ENCODE measurements around the gene FCRL5. TPM values are rescaled to one million over a fixed set of nuclear protein-coding genes. Genes with fewer than 3 reads are reported as not detected.

FCRL5 gene
- total RNA-seq, 2 experiments from 2014 or later, result 44.8 to 73.5 TPM

GRCh38 chr1:157471531-157471930 lies 80.8 kb downstream of the FCRL5 start:
- POLR2A ChIA-PET, result no interaction called here
- CTCF ChIA-PET (ENCODE audit: unreplicated experiment), result no interaction called here

GRCh38 chr1:157469752-157470675 lies 82.3 kb downstream of the FCRL5 start:
- Histone ChIP-seq H3K4me2 (ENCODE audit: low read length) (no peak overlapping the region), H3K79me2 (ENCODE audit: insufficient read depth, low read depth, low read length) (no peaks in the 10 kb centered on the region), H4K20me1 (ENCODE audit: insufficient read depth, low read length) (no peaks in the 10 kb centered on the region), H3K9me3 (ENCODE audit: low read length) (0 out of 2 replicates have a peak, but pooled peaks cover 1% of the 10 kb centered on the region), H3K36me3 (ENCODE audit: insufficient read depth, low read length) (no peaks in the 10 kb centered on the region), H3K4me1 (ENCODE audit: insufficient read depth, low read length, poor library complexity, severe bottlenecking) (peaks cover 15% of the 10 kb centered on the region), H3K4me3 (ENCODE audit: low read depth, low read length, poor library complexity, severe bottlenecking) (no peak overlapping the region), H2AFZ (ENCODE audit: low read length) (peak overlapping the region; percentile 36), H3K27ac (ENCODE audit: low read depth, low read length, poor library complexity, severe bottlenecking) (no peak overlapping the region), H3K9me2 (ENCODE audit: insufficient read depth, low read length) (no peaks in the 10 kb centered on the region)
- no TSS peak for BruUV-seq (replicated peaks)
- intact Hi-C loops (cut with micrococcal nuclease; ENCODE audit: unreplicated experiment), result no loop called here
- ChIA-PET POLR2A (no interaction called here), CTCF (ENCODE audit: unreplicated experiment) (no interaction called here)
- no peak for TF ChIP-seq EZH2phosphoT487 (IDR thresholded peaks at IDR 0.05; ENCODE audit: borderline replicate concordance, low read depth, low read length)
- no peak for TF ChIP-seq CTCF (conservative IDR thresholded peaks at IDR 0.05; ENCODE audit: low read length)
- DNase-seq (ENCODE audit: low spot score), result peak; percentile 18

More at GRCh38 chr1:157471531-157471930, 80.8 kb downstream of the FCRL5 start:
- DNase-seq (ENCODE audit: low spot score), result no peak
- intact Hi-C loops (cut with micrococcal nuclease; ENCODE audit: unreplicated experiment), result no loop called here
- no peak for TF ChIP-seq EZH2phosphoT487 (IDR thresholded peaks at IDR 0.05; ENCODE audit: borderline replicate concordance, low read depth, low read length)
- TF ChIP-seq CTCF (conservative IDR thresholded peaks at IDR 0.05; ENCODE audit: low read length), result no peak
- H3K4me3 ChIP-seq (ENCODE audit: low read depth, low read length, poor library complexity, severe bottlenecking), result no peak overlapping the region
- no peaks in the 10 kb centered on the region for H3K36me3 ChIP-seq (ENCODE audit: insufficient read depth, low read length)
- H3K9me3 ChIP-seq (ENCODE audit: low read length), result 0 out of 2 replicates have a peak, but pooled peaks cover 10% of the 10 kb centered on the region
- H3K27ac ChIP-seq (ENCODE audit: low read depth, low read length, poor library complexity, severe bottlenecking), result no peak overlapping the region
- no peaks in the 10 kb centered on the region for H3K9me2 ChIP-seq (ENCODE audit: insufficient read depth, low read length)
- no TSS peak for BruUV-seq (replicated peaks)
- no peaks in the 10 kb centered on the region for H4K20me1 ChIP-seq (ENCODE audit: insufficient read depth, low read length)
- H3K4me1 ChIP-seq (ENCODE audit: insufficient read depth, low read length, poor library complexity, severe bottlenecking), result peaks cover 15% of the 10 kb centered on the region
- no peak overlapping the region for H3K4me2 ChIP-seq (ENCODE audit: low read length)
- H2AFZ ChIP-seq (ENCODE audit: low read length), result peak overlapping the region; percentile 90; the same call in 1 of the 2 replicates
- no peaks in the 10 kb centered on the region for H3K79me2 ChIP-seq (ENCODE audit: insufficient read depth, low read depth, low read length)

GRCh38 chr1:157469300-157469699 lies 83.0 kb downstream of the FCRL5 start:
- no TSS peak for BruUV-seq (replicated peaks)
- no peaks in the 10 kb centered on the region for H3K9me3 ChIP-seq (ENCODE audit: low read length)
- no peak overlapping the region for H3K27ac ChIP-seq (ENCODE audit: low read depth, low read length, poor library complexity, severe bottlenecking)
- TF ChIP-seq CTCF (conservative IDR thresholded peaks at IDR 0.05; ENCODE audit: low read length) (no peak), EZH2phosphoT487 (IDR thresholded peaks at IDR 0.05; ENCODE audit: borderline replicate concordance, low read depth, low read length) (no peak)
- H3K36me3 ChIP-seq (ENCODE audit: insufficient read depth, low read length), result no peaks in the 10 kb centered on the region
- no peak for DNase-seq (ENCODE audit: low spot score)
- ChIA-PET CTCF (ENCODE audit: unreplicated experiment) (no interaction called here), POLR2A (no interaction called here)
- no peaks in the 10 kb centered on the region for H4K20me1 ChIP-seq (ENCODE audit: insufficient read depth, low read length)
- intact Hi-C loops (cut with micrococcal nuclease; ENCODE audit: unreplicated experiment), result no loop called here
- no peak overlapping the region for H3K4me3 ChIP-seq (ENCODE audit: low read depth, low read length, poor library complexity, severe bottlenecking)
- no peak overlapping the region for H3K4me2 ChIP-seq (ENCODE audit: low read length)
- H2AFZ ChIP-seq (ENCODE audit: low read length), result no peak overlapping the region
- peaks cover 15% of the 10 kb centered on the region for H3K4me1 ChIP-seq (ENCODE audit: insufficient read depth, low read length, poor library complexity, severe bottlenecking)
- no peaks in the 10 kb centered on the region for H3K9me2 ChIP-seq (ENCODE audit: insufficient read depth, low read length)
- no peaks in the 10 kb centered on the region for H3K79me2 ChIP-seq (ENCODE audit: insufficient read depth, low read depth, low read length)

All from OCI-LY7 (cell line).